KMS-11 (cell line): ENCODE results near the gene CACFD1.
"Not testable (repeated sequence)": the region's sequence is repeated elsewhere in the genome, so short reads cannot be mapped to it uniquely, and the experiment has no call there.

ENCODE experiments used
- H2AFZ ChIP-seq: fragments of 200-600 bp; sonication (generic); 2 replicates; pipeline ENCODE4 v1.6.1; 2016; ENCODE audit warnings: antibody characterized with exemption, mixed run types, low read depth
- H3K27ac ChIP-seq: fragments of 200-600 bp; sonication (generic); 2 replicates; pipeline ENCODE4 v1.6.1; 2016; ENCODE audit warnings: mild to moderate bottlenecking, mixed run types
- H3K27me3 ChIP-seq: fragments of 200-600 bp; sonication (generic); 2 replicates; pipeline ENCODE4 v1.6.1; 2017; ENCODE audit warnings: mild to moderate bottlenecking, low read depth, mixed run types, moderate library complexity; ENCODE audit not compliant: insufficient read depth
- H3K36me3 ChIP-seq: fragments of 200-600 bp; sonication (generic); 2 replicates; pipeline ENCODE4 v1.6.1; 2017; ENCODE audit warnings: mild to moderate bottlenecking, mixed run types; ENCODE audit not compliant: insufficient read depth
- H3K4me1 ChIP-seq: fragments of 200-600 bp; sonication (generic); 2 replicates; pipeline ENCODE4 v1.6.1; 2016; ENCODE audit warnings: mild to moderate bottlenecking, low read depth, mixed run types; ENCODE audit not compliant: poor library complexity, severe bottlenecking
- H3K4me2 ChIP-seq: fragments of 200-600 bp; sonication (generic); 2 replicates; pipeline ENCODE4 v1.7.0; 2016; ENCODE audit warnings: mild to moderate bottlenecking, mixed run types
- H3K4me3 ChIP-seq: fragments of 200-600 bp; sonication (generic); IDR thresholded peaks from 2 replicates; pipeline ENCODE4 v1.6.1; 2017; ENCODE audit warnings: low read depth, low read length, mixed read lengths; ENCODE audit not compliant: insufficient read depth
- H3K79me2 ChIP-seq: fragments of 200-600 bp; sonication (generic); 2 replicates; pipeline ENCODE4 v1.6.1; 2016; ENCODE audit warnings: low read depth, mixed run types; ENCODE audit not compliant: insufficient read depth
- H3K9ac ChIP-seq: fragments of 200-600 bp; sonication (generic); 2 replicates; pipeline ENCODE4 v1.6.1; 2016; ENCODE audit warnings: mild to moderate bottlenecking, mixed run types
- H4K20me1 ChIP-seq: fragments of 200-600 bp; sonication (generic); 2 replicates; pipeline ENCODE4 v1.6.1; 2016; ENCODE audit warnings: mild to moderate bottlenecking, mixed run types; ENCODE audit not compliant: insufficient read depth
- CTCF ChIP-seq: fragments of 200-600 bp; sonication (generic); conservative IDR thresholded peaks from 2 replicates; pipeline ENCODE4 v1.6.1; 2017; ENCODE audit warnings: low read depth, mild to moderate bottlenecking, antibody characterized with exemption, low read length, moderate library complexity, mixed read lengths

Gene CACFD1

GRCh38 chr9:133448487-133448972, 11.2 kb upstream of the CACFD1 start:
- Histone ChIP-seq H4K20me1 (no peaks in the 10 kb centered on the region), H3K9ac (no peak overlapping the region), H3K79me2 (no peaks in the 10 kb centered on the region), H3K27me3 (peaks cover 84% of the 10 kb centered on the region), H3K36me3 (no peaks in the 10 kb centered on the region), H3K4me1 (no peaks in the 10 kb centered on the region), H3K4me3 (no peak overlapping the region), H2AFZ (no peak overlapping the region), H3K4me2 (no peak overlapping the region), H3K27ac (no peak overlapping the region)
- TF ChIP-seq CTCF = no peak

GRCh38 chr9:133449760-133450159, 10.0 kb upstream of the CACFD1 start:
- no peak for TF ChIP-seq CTCF
- no peaks in the 10 kb centered on the region for H3K79me2 ChIP-seq
- no peak overlapping the region for H2AFZ ChIP-seq
- no peaks in the 10 kb centered on the region for H3K36me3 ChIP-seq
- no peak overlapping the region for H3K9ac ChIP-seq
- no peak overlapping the region for H3K4me2 ChIP-seq
- H3K27ac ChIP-seq = no peak overlapping the region
- no peaks in the 10 kb centered on the region for H3K4me1 ChIP-seq
- no peak overlapping the region for H3K4me3 ChIP-seq
- H4K20me1 ChIP-seq = no peaks in the 10 kb centered on the region
- peaks cover 84% of the 10 kb centered on the region for H3K27me3 ChIP-seq

- not testable (repeated sequence) for H3K4me2 ChIP-seq
Measured at GRCh38 chr9:133451865-133452264, 7.9 kb upstream of the CACFD1 start.

GRCh38 chr9:133452562-133452961, 7.2 kb upstream of the CACFD1 start:
- Histone ChIP-seq H3K36me3 (no peaks in the 10 kb centered on the region), H3K4me2 (no peak overlapping the region), H3K79me2 (no peaks in the 10 kb centered on the region), H2AFZ (no peak overlapping the region), H3K4me1 (no peaks in the 10 kb centered on the region), H3K27ac (no peak overlapping the region), H3K27me3 (peaks cover 80% of the 10 kb centered on the region), H3K4me3 (no peak overlapping the region), H4K20me1 (no peaks in the 10 kb centered on the region), H3K9ac (no peak overlapping the region)
- no peak for TF ChIP-seq CTCF

More at GRCh38 chr9:133451865-133452264, 7.9 kb upstream of the CACFD1 start:
- H4K20me1 ChIP-seq, H3K4me3 ChIP-seq, H3K9ac ChIP-seq, H3K27ac ChIP-seq, H3K36me3 ChIP-seq, H2AFZ ChIP-seq, H3K79me2 ChIP-seq, H3K4me1 ChIP-seq: not testable (repeated sequence)
- peaks cover 81% of the 10 kb centered on the region for H3K27me3 ChIP-seq

- H4K20me1 ChIP-seq = no peaks in the 10 kb centered on the region
Measured at GRCh38 chr9:133453651-133454050, 6.1 kb upstream of the CACFD1 start.

More at GRCh38 chr9:133453651-133454050, 6.1 kb upstream of the CACFD1 start:
- H3K4me2 ChIP-seq = no peak overlapping the region
- no peak overlapping the region for H2AFZ ChIP-seq
- no peak overlapping the region for H3K4me3 ChIP-seq
- no peak overlapping the region for H3K27ac ChIP-seq
- H3K4me1 ChIP-seq = no peaks in the 10 kb centered on the region
- no peaks in the 10 kb centered on the region for H3K79me2 ChIP-seq
- H3K27me3 ChIP-seq = peaks cover 78% of the 10 kb centered on the region
- no peak overlapping the region for H3K9ac ChIP-seq
- no peak for TF ChIP-seq CTCF
- H3K36me3 ChIP-seq = no peaks in the 10 kb centered on the region
